Neuronal stem cell (in vitro differentiated cells): Measurements from ENCODE around the gene BTAF1.

Experiments used
- DNase-seq: peaks from one replicate; pipeline ENCODE4 v3.0.0-alpha.2; 2013; ENCODE audit warnings: low spot score
- H2AFZ ChIP-seq: one replicate; pipeline ENCODE4 v1.6.1; 2013; ENCODE audit warnings: mild to moderate bottlenecking, low read length, inconsistent platforms
- H2AK5ac ChIP-seq: 2 replicates; pipeline ENCODE4 v1.6.1; 2013; ENCODE audit warnings: low read depth, mild to moderate bottlenecking, inconsistent platforms, low read length, moderate library complexity, mixed read lengths
- H2BK120ac ChIP-seq: 2 replicates; pipeline ENCODE4 v1.6.1; 2013; ENCODE audit warnings: low read depth, mild to moderate bottlenecking, inconsistent platforms, low read length, moderate library complexity, mixed read lengths
- H2BK12ac ChIP-seq: one replicate; pipeline ENCODE4 v1.6.1; 2013; ENCODE audit warnings: low read length, inconsistent platforms
- H2BK15ac ChIP-seq: 2 replicates; pipeline ENCODE4 v1.6.1; 2013; ENCODE audit warnings: mild to moderate bottlenecking, low read length, inconsistent platforms, mixed read lengths
- H2BK5ac ChIP-seq: one replicate; pipeline ENCODE4 v1.6.1; 2013; ENCODE audit warnings: inconsistent platforms, mild to moderate bottlenecking, low read length, moderate library complexity
- H3K14ac ChIP-seq: one replicate; pipeline ENCODE4 v1.6.1; 2013; ENCODE audit warnings: low read length, inconsistent platforms
- H3K18ac ChIP-seq: 2 replicates; pipeline ENCODE4 v1.6.1; 2013; ENCODE audit warnings: low read length, inconsistent platforms
- H3K23ac ChIP-seq: 2 replicates; pipeline ENCODE4 v1.6.1; 2013; ENCODE audit warnings: low read depth, mild to moderate bottlenecking, mixed read lengths, low read length, inconsistent platforms; ENCODE audit not compliant: poor library complexity
- H3K27ac ChIP-seq: replicated peaks from 3 replicates; pipeline ENCODE4 v1.5.1; 2013; ENCODE audit warnings: low read length, inconsistent platforms
- H3K27me3 ChIP-seq, 3 experiments: 2 replicates each; pipeline ENCODE4 v1.6.1; 2013; ENCODE audit warnings: low read length in 3 of 3, mild to moderate bottlenecking in 2 of 3, inconsistent platforms in 1 of 3, low read depth in 1 of 3, mixed read lengths in 1 of 3, moderate library complexity in 1 of 3; ENCODE audit not compliant: control insufficient read depth in 3 of 3, insufficient read depth in 3 of 3
- H3K36me3 ChIP-seq, 2 donors: replicated peaks in 1 of 2; 2 replicates each; pipeline ENCODE4 v1.6.1; 2013; ENCODE audit warnings: low read length in 2 of 2; ENCODE audit not compliant: control insufficient read depth in 2 of 2, insufficient read depth in 2 of 2
- H3K4ac ChIP-seq: 2 replicates; pipeline ENCODE4 v1.6.1; 2013; ENCODE audit warnings: inconsistent platforms, mild to moderate bottlenecking, low read length, moderate library complexity
- H3K4me1 ChIP-seq, 2 donors: 1 replicate in 1 of 2; 2 replicates in 1 of 2; pipeline ENCODE4 v1.6.1; 2013; ENCODE audit warnings: low read length in 2 of 2, low read depth in 1 of 2; ENCODE audit not compliant: control insufficient read depth in 2 of 2, insufficient read depth in 1 of 2
- H3K4me2 ChIP-seq: one replicate; pipeline ENCODE4 v1.6.1; 2013; ENCODE audit warnings: mild to moderate bottlenecking, low read length, inconsistent platforms; ENCODE audit not compliant: insufficient read depth, poor library complexity, severe bottlenecking
- H3K4me3 ChIP-seq, 2 donors: 2 replicates each; pipeline ENCODE4 v1.5.1; 2013; ENCODE audit warnings: low read length in 2 of 2, mild to moderate bottlenecking in 2 of 2, inconsistent platforms in 1 of 2, moderate library complexity in 1 of 2
- H3K79me1 ChIP-seq: one replicate; pipeline ENCODE4 v1.6.1; 2013; ENCODE audit warnings: low read depth, mild to moderate bottlenecking, inconsistent platforms, low read length, moderate library complexity
- H3K9ac ChIP-seq: one replicate; pipeline ENCODE4 v1.6.1; 2013; ENCODE audit warnings: mild to moderate bottlenecking, low read depth, low read length, inconsistent platforms; ENCODE audit not compliant: poor library complexity
- H3K9me3 ChIP-seq, 2 donors: replicated peaks in 1 of 2; 2 replicates each; pipeline versions ENCODE3 to v1.6.1; 2013; ENCODE audit warnings: low read length in 2 of 2, mild to moderate bottlenecking in 2 of 2, inconsistent platforms in 1 of 2, low read depth in 1 of 2, mixed read lengths in 1 of 2, moderate library complexity in 1 of 2; ENCODE audit not compliant: control insufficient read depth in 2 of 2, insufficient read depth in 1 of 2
- H4K8ac ChIP-seq: one replicate; pipeline ENCODE4 v1.6.1; 2013; ENCODE audit warnings: low read depth, mild to moderate bottlenecking, inconsistent platforms, low read length, moderate library complexity
- H4K91ac ChIP-seq: one replicate; pipeline ENCODE4 v1.6.1; 2013; ENCODE audit warnings: low read length, low read depth, mild to moderate bottlenecking, inconsistent platforms; ENCODE audit not compliant: poor library complexity
- WGBS, 2 donors: extraction: QIAGEN DNeasy Blood & Tissue Kit; methylation state at CpG; one replicate each; pipeline ENCODE4 v1.1.7; 2013; ENCODE audit warnings: missing lambda C conversion rate in 2 of 2, mixed read lengths in 1 of 2; ENCODE audit not compliant: insufficient read length in 2 of 2, insufficient replicate concordance in 1 of 2; ENCODE audit errors: extremely low coverage in 2 of 2; 5-methylcytosine and 5-hydroxymethylcytosine counted together

BTAF1 gene

GRCh38 chr10:91955114-91955513 lies 31.5 kb downstream of the BTAF1 start:
- 100% methylated on average over 1 of the region's 3 CpGs for WGBS, 2 donors
- Histone ChIP-seq H3K36me3 (peaks cover 7 to 100% of the 10 kb centered on the region in 2 donors), H4K8ac (no peak overlapping the region)

DNA sequence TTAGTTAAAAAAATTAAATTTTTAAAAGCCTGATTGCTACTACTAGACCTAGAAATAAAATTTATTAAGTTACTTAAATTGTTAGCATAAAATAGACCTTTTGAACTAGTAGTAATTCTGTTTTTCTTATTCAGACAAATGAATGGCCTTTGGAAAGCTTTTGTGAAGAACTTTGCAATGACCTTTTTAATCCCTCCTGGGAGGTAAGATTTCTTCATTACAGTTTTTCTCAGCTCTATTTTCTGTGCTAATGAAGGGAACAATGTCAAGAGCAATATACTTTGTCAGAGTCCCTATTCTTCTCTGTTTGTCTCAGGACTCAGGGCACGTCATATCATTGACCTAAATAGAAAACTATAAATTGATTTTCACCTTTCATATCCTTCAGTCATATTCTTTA lies 33.5 kb downstream of the BTAF1 start:
- H4K8ac ChIP-seq: no peak overlapping the region
- no peak overlapping the region for H3K4me2 ChIP-seq
- H3K4me1 ChIP-seq: peaks cover 0 to 2% of the 10 kb centered on the region in 2 donors
- no peak overlapping the region for H3K18ac ChIP-seq
- no peak overlapping the region for H3K9ac ChIP-seq
- no peak overlapping the region for H3K23ac ChIP-seq
- H3K14ac ChIP-seq: no peak overlapping the region
- no peak for DNase-seq
- WGBS, 2 donors: no CpG with 5 or more reads among the region's 1 CpG
- no peak overlapping the region for H2AFZ ChIP-seq
- H2AK5ac ChIP-seq: no peak overlapping the region
- H3K9me3 ChIP-seq: no peaks in the 10 kb centered on the region
- H3K27me3 ChIP-seq: no peaks in the 10 kb centered on the region
- peaks cover 9 to 100% of the 10 kb centered on the region in 2 donors for H3K36me3 ChIP-seq
- no peak overlapping the region for H4K91ac ChIP-seq
- H3K27ac ChIP-seq: no peak overlapping the region
- no peak overlapping the region for H2BK15ac ChIP-seq
- no peak overlapping the region for H2BK12ac ChIP-seq
- H2BK5ac ChIP-seq: no peak overlapping the region
- no peak overlapping the region for H3K4ac ChIP-seq
- no peak overlapping the region for H3K4me3 ChIP-seq
- H2BK120ac ChIP-seq: no peak overlapping the region
- H3K79me1 ChIP-seq: no peaks in the 10 kb centered on the region

More at GRCh38 chr10:91955114-91955513, 31.5 kb downstream of the BTAF1 start:
- DNase-seq: no peak
- no peak overlapping the region for H2AFZ ChIP-seq
- H4K91ac ChIP-seq: no peak overlapping the region
- no peak overlapping the region for H3K27ac ChIP-seq
- H3K4ac ChIP-seq: no peak overlapping the region
- no peak overlapping the region for H3K23ac ChIP-seq
- no peak overlapping the region for H2BK15ac ChIP-seq
- no peak overlapping the region for H3K4me2 ChIP-seq
- no peak overlapping the region for H3K9ac ChIP-seq
- peaks cover 0 to 2% of the 10 kb centered on the region in 2 donors for H3K4me1 ChIP-seq
- no peaks in the 10 kb centered on the region for H3K27me3 ChIP-seq
- H2BK12ac ChIP-seq: no peak overlapping the region
- H3K18ac ChIP-seq: no peak overlapping the region
- no peak overlapping the region for H3K4me3 ChIP-seq
- H3K14ac ChIP-seq: no peak overlapping the region
- H2AK5ac ChIP-seq: no peak overlapping the region
- no peaks in the 10 kb centered on the region for H3K79me1 ChIP-seq
- H2BK5ac ChIP-seq: no peak overlapping the region
- H2BK120ac ChIP-seq: no peak overlapping the region
- H3K9me3 ChIP-seq: no peaks in the 10 kb centered on the region

- H3K79me1 ChIP-seq: no peaks in the 10 kb centered on the region
- H3K27me3 ChIP-seq: no peaks in the 10 kb centered on the region
- no peak overlapping the region for H2BK5ac ChIP-seq
- no peak overlapping the region for H3K14ac ChIP-seq
- no peaks in the 10 kb centered on the region for H3K4me1 ChIP-seq
- H2BK12ac ChIP-seq: no peak overlapping the region
- no peak overlapping the region for H4K91ac ChIP-seq
- H3K36me3 ChIP-seq: peaks cover 4 to 95% of the 10 kb centered on the region in 2 donors
- no peak overlapping the region for H2AFZ ChIP-seq
- no peak overlapping the region for H3K27ac ChIP-seq
- no peaks in the 10 kb centered on the region for H3K9me3 ChIP-seq
- no CpG with 5 or more reads among the region's 4 CpGs for WGBS, 2 donors
- no peak for DNase-seq
- no peak overlapping the region for H2BK120ac ChIP-seq
- H4K8ac ChIP-seq: no peak overlapping the region
- no peak overlapping the region for H2AK5ac ChIP-seq
- no peak overlapping the region for H3K4me3 ChIP-seq
- no peak overlapping the region for H3K9ac ChIP-seq
- no peak overlapping the region for H3K18ac ChIP-seq
- no peak overlapping the region for H3K4me2 ChIP-seq
- H2BK15ac ChIP-seq: no peak overlapping the region
- H3K23ac ChIP-seq: no peak overlapping the region
- H3K4ac ChIP-seq: no peak overlapping the region
These were observed 45.7 kb downstream of the BTAF1 start for GRCh38 chr10:91969297-91969696.

DNA sequence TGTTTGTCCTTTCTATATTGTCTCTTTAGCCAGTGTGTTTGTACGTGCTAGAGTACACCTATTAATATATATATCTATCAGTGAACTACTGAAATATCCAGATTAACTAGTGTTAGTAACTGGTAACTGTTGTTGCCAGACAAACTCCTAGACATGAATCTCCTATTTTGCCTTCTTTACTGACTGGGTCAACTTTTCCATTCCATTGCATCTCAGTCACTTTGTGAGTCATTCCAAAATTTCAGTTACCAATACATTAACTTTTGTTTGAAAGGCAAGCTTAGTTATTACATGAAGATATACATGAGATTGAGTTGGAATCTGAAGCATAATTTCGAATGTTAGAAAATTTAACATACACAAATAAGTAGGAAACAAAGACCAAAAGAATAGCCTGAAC lies 51.4 kb downstream of the BTAF1 start:
- H4K8ac ChIP-seq: no peak overlapping the region
- H3K4me3 ChIP-seq: no peak overlapping the region
- no peaks in the 10 kb centered on the region for H3K9me3 ChIP-seq
- no peaks in the 10 kb centered on the region for H3K27me3 ChIP-seq
- H2AFZ ChIP-seq: no peak overlapping the region
- no peak overlapping the region for H2BK5ac ChIP-seq
- H2BK15ac ChIP-seq: no peak overlapping the region
- H2AK5ac ChIP-seq: no peak overlapping the region
- H3K14ac ChIP-seq: no peak overlapping the region
- peaks cover 3 to 90% of the 10 kb centered on the region in 2 donors for H3K36me3 ChIP-seq
- no peaks in the 10 kb centered on the region for H3K4me1 ChIP-seq
- H4K91ac ChIP-seq: no peak overlapping the region
- no peak overlapping the region for H3K23ac ChIP-seq
- H3K18ac ChIP-seq: no peak overlapping the region
- H3K79me1 ChIP-seq: no peaks in the 10 kb centered on the region
- H3K9ac ChIP-seq: no peak overlapping the region
- WGBS, 2 donors: no CpG with 5 or more reads among the region's 2 CpGs
- DNase-seq: no peak
- no peak overlapping the region for H2BK120ac ChIP-seq
- H3K4ac ChIP-seq: no peak overlapping the region
- H3K27ac ChIP-seq: no peak overlapping the region
- no peak overlapping the region for H3K4me2 ChIP-seq
- no peak overlapping the region for H2BK12ac ChIP-seq
